DOHH2 (cell line): Measurements from ENCODE around the gene EXD3.

Experiments
- H3F3A ChIP-seq: fragments of 200-600 bp; sonication (generic), shearing (Covaris generic); 2 replicates; pipeline ENCODE4 v1.6.0; 2016; ENCODE audit warnings: antibody characterized with exemption, mild to moderate bottlenecking; ENCODE audit not compliant: control insufficient read depth, insufficient read depth
- H3K27ac ChIP-seq: fragments of 200-600 bp; sonication (generic); 2 replicates; pipeline ENCODE4 v1.5.1; 2014; ENCODE audit warnings: low read depth, mild to moderate bottlenecking, low read length, moderate library complexity
- H3K27me3 ChIP-seq: fragments of 200-600 bp; sonication (generic); 2 replicates; pipeline ENCODE4 v1.6.1; 2014; ENCODE audit warnings: mild to moderate bottlenecking, low read length, mixed read lengths; ENCODE audit not compliant: control insufficient read depth
- H3K36me3 ChIP-seq: fragments of 200-600 bp; sonication (generic); 2 replicates; pipeline ENCODE4 v1.6.1; 2014; ENCODE audit warnings: mild to moderate bottlenecking, low read length, moderate library complexity, mixed read lengths; ENCODE audit not compliant: control insufficient read depth
- H3K4me1 ChIP-seq: fragments of 200-600 bp; sonication (generic); 2 replicates; pipeline ENCODE4 v1.6.1; 2014; ENCODE audit warnings: mild to moderate bottlenecking, low read length, mixed read lengths; ENCODE audit not compliant: control insufficient read depth
- H3K4me2 ChIP-seq: fragments of 200-600 bp; sonication (generic); 2 replicates; pipeline ENCODE4 v1.6.0; 2014; ENCODE audit warnings: mild to moderate bottlenecking, low read length, moderate library complexity
- H3K4me3 ChIP-seq: fragments of 200-600 bp; sonication (generic); 2 replicates; pipeline ENCODE4 v1.5.1; 2014; ENCODE audit warnings: mild to moderate bottlenecking, low read length, mixed read lengths
- H3K79me2 ChIP-seq: fragments of 200-600 bp; sonication (generic); 2 replicates; pipeline ENCODE4 v1.6.1; 2014; ENCODE audit warnings: mild to moderate bottlenecking, low read length, mixed read lengths; ENCODE audit not compliant: control insufficient read depth
- H3K9me2 ChIP-seq: fragments of 200-600 bp; sonication (generic); replicated peaks from 2 replicates; pipeline ENCODE4 v1.6.1; 2014; ENCODE audit warnings: mild to moderate bottlenecking, low read length, mixed read lengths; ENCODE audit not compliant: control insufficient read depth
- H3K9me3 ChIP-seq: fragments of 200-600 bp; sonication (generic); 2 replicates; pipeline ENCODE4 v1.6.1; 2014; ENCODE audit warnings: antibody characterized with exemption, low read length, mixed read lengths; ENCODE audit not compliant: control insufficient read depth, insufficient read depth
- H4K20me1 ChIP-seq: fragments of 200-600 bp; sonication (generic); 2 replicates; pipeline ENCODE4 v1.6.0; 2014; ENCODE audit warnings: low read depth, mild to moderate bottlenecking, antibody characterized with exemption, low read length, moderate library complexity; ENCODE audit not compliant: control insufficient read depth, insufficient read depth
- CTCF ChIP-seq: fragments of 200-600 bp; sonication (generic); IDR thresholded peaks from one replicate; pipeline ENCODE4 v1.5.1; 2014; ENCODE audit warnings: antibody characterized with exemption, mild to moderate bottlenecking, low read depth, low read length; ENCODE audit not compliant: poor library complexity, severe bottlenecking
- EZH2phosphoT487 ChIP-seq: fragments of 200-600 bp; sonication (generic); IDR thresholded peaks from 2 replicates; pipeline ENCODE4 v1.6.1; 2017; ENCODE audit warnings: borderline replicate concordance, mild to moderate bottlenecking, antibody characterized with exemption, low read length, moderate library complexity, mixed read lengths

EXD3 gene

GRCh38 chr9:137437691-137438590 is 15.0 kb upstream of the EXD3 start:
- Histone ChIP-seq H3K36me3 (no peaks in the 10 kb centered on the region), H3K4me1 (peaks cover 16% of the 10 kb centered on the region), H3F3A (peaks cover 6% of the 10 kb centered on the region), H3K4me2 (no peak overlapping the region), H3K9me3 (no peaks in the 10 kb centered on the region), H4K20me1 (no peaks in the 10 kb centered on the region), H3K27me3 (0 out of 2 replicates have a peak, but pooled peaks cover 4% of the 10 kb centered on the region), H3K27ac (no peak overlapping the region), H3K79me2 (no peaks in the 10 kb centered on the region), H3K4me3 (no peak overlapping the region), H3K9me2 (no peaks in the 10 kb centered on the region)
- no peak for TF ChIP-seq EZH2phosphoT487
- TF ChIP-seq CTCF = no peak

- TF ChIP-seq EZH2phosphoT487 = no peak
- no peak for TF ChIP-seq CTCF
- Histone ChIP-seq H3K9me3 (no peaks in the 10 kb centered on the region), H3K4me2 (no peak overlapping the region), H3F3A (peaks cover 2% of the 10 kb centered on the region), H3K4me1 (peaks cover 17% of the 10 kb centered on the region), H4K20me1 (no peaks in the 10 kb centered on the region), H3K4me3 (no peak overlapping the region), H3K27ac (no peak overlapping the region), H3K9me2 (no peaks in the 10 kb centered on the region), H3K36me3 (no peaks in the 10 kb centered on the region), H3K79me2 (no peaks in the 10 kb centered on the region), H3K27me3 (0 out of 2 replicates have a peak, but pooled peaks cover 4% of the 10 kb centered on the region)
Observed at GRCh38 chr9:137436761-137437600, 14.0 kb upstream of the EXD3 start.

GRCh38 chr9:137435980-137436760 is 13.2 kb upstream of the EXD3 start:
- Histone ChIP-seq H3K79me2 (no peaks in the 10 kb centered on the region), H3K4me3 (no peak overlapping the region), H3K4me2 (no peak overlapping the region), H3K27me3 (no peaks in the 10 kb centered on the region), H3K36me3 (no peaks in the 10 kb centered on the region; the same call in 1 of the 2 replicates), H3K9me3 (no peaks in the 10 kb centered on the region), H3K4me1 (peaks cover 20% of the 10 kb centered on the region), H4K20me1 (no peaks in the 10 kb centered on the region), H3K9me2 (no peaks in the 10 kb centered on the region), H3F3A (no peaks in the 10 kb centered on the region; the same call in 1 of the 2 replicates), H3K27ac (no peak overlapping the region)
- TF ChIP-seq EZH2phosphoT487 (no peak), CTCF (no peak)
